Activated CD8-positive, alpha-beta memory T cell treated with anti-CD3 and anti-CD28 coated beads, Interleukin-2, amount 50 U/mL, for 24 hours (primary cell): Measurements from ENCODE around the gene ALG2.
"Not testable (repeated sequence)": the region's sequence is repeated elsewhere in the genome, so short reads cannot be mapped to it uniquely, and the experiment has no call there.

Source experiments
- DNase-seq: peaks from one replicate; pipeline ENCODE4 v3.0.0-alpha.2; 2020; ENCODE audit errors: extremely low read depth

Gene ALG2

GRCh38 chr9:99237849-99238248 is 16.1 kb upstream of the ALG2 start:
- DNase-seq = not testable (repeated sequence)

- DNase-seq = no peak
Observed at GRCh38 chr9:99237356-99237755, 15.6 kb upstream of the ALG2 start.

- no peak for DNase-seq
Observed at GRCh38 chr9:99235926-99236634, 14.3 kb upstream of the ALG2 start.

GRCh38 chr9:99235069-99235468 is 13.3 kb upstream of the ALG2 start:
- no peak for DNase-seq

- no peak for DNase-seq
Observed at GRCh38 chr9:99234618-99235017, 12.9 kb upstream of the ALG2 start.

- DNase-seq = no peak
Observed at GRCh38 chr9:99231711-99232110, 10.0 kb upstream of the ALG2 start.

GRCh38 chr9:99230206-99230605 is 8.5 kb upstream of the ALG2 start:
- no peak for DNase-seq

- DNase-seq = no peak
Observed at GRCh38 chr9:99226054-99226453, 4.3 kb upstream of the ALG2 start.

- no peak for DNase-seq
Observed at GRCh38 chr9:99224445-99224844, 2.7 kb upstream of the ALG2 start.

- no peak for DNase-seq
Observed at GRCh38 chr9:99222416-99223270, 901 bp upstream of the ALG2 start.

- no peak for DNase-seq
Observed at GRCh38 chr9:99221266-99221620, 499 bp downstream of the ALG2 start.

- DNase-seq = no peak
Observed at GRCh38 chr9:99220011-99220410, 1.7 kb downstream of the ALG2 start.

GRCh38 chr9:99216073-99216472 is 5.7 kb downstream of the ALG2 start:
- no peak for DNase-seq

GRCh38 chr9:99213197-99213596 is 8.5 kb downstream of the ALG2 start:
- DNase-seq = no peak

GRCh38 chr9:99211746-99212145 is 10.0 kb downstream of the ALG2 start:
- DNase-seq = no peak

GRCh38 chr9:99210572-99210971 is 11.2 kb downstream of the ALG2 start:
- DNase-seq = no peak

- no peak for DNase-seq
Observed at GRCh38 chr9:99201603-99202002, 20.1 kb downstream of the ALG2 start.

GRCh38 chr9:99199938-99200539 is 21.7 kb downstream of the ALG2 start:
- no peak for DNase-seq

- no peak for DNase-seq
Observed at GRCh38 chr9:99197987-99198386, 23.8 kb downstream of the ALG2 start.

GRCh38 chr9:99197124-99197630 is 24.6 kb downstream of the ALG2 start:
- no peak for DNase-seq

GRCh38 chr9:99196484-99196883 is 25.3 kb downstream of the ALG2 start:
- not testable (repeated sequence) for DNase-seq

GRCh38 chr9:99193466-99193821 is 28.3 kb downstream of the ALG2 start:
- DNase-seq = no peak
